Keratinocyte (primary cell): ENCODE measurements around the gene MAP2K5. TPM values are rescaled to one million over a fixed set of nuclear protein-coding genes. Genes with fewer than 3 reads are reported as not detected.

Experiments
- DNase-seq: peaks from one replicate; pipeline ENCODE4 v3.0.0-alpha.2; 2011; ENCODE audit warnings: low read depth, missing footprints, low spot score
- FAIRE-seq: peaks from 2 replicates; lab custom pipeline; 2011; peaks lifted over from hg19 to GRCh38; lab: Jason Lieb, UNC
- H2AFZ ChIP-seq: 2 replicates; pipeline ENCODE4 v1.6.0; 2012; ENCODE audit warnings: low read length, control low read depth, inconsistent platforms; ENCODE audit not compliant: control insufficient read depth
- H3K27ac ChIP-seq: 2 replicates; pipeline ENCODE4 v1.5.1; 2011; ENCODE audit warnings: low read length; ENCODE audit not compliant: control insufficient read depth, insufficient read depth
- H3K27me3 ChIP-seq: 3 replicates; pipeline ENCODE4 v1.6.0; 2011; ENCODE audit warnings: low read length; ENCODE audit not compliant: control insufficient read depth, insufficient read depth; ENCODE audit errors: extremely low read depth
- H3K36me3 ChIP-seq, 2 experiments: 2 replicates in 1 of 2; 3 replicates in 1 of 2; pipeline ENCODE4 v1.5.1; 2011; ENCODE audit warnings: low read length in 2 of 2, mild to moderate bottlenecking in 1 of 2; ENCODE audit not compliant: control insufficient read depth in 2 of 2, insufficient read depth in 2 of 2; ENCODE audit errors: extremely low read depth in 1 of 2
- H3K4me1 ChIP-seq: 3 replicates; pipeline ENCODE4 v1.5.1; 2011; ENCODE audit warnings: low read length; ENCODE audit not compliant: control insufficient read depth, insufficient read depth; ENCODE audit errors: extremely low read depth
- H3K4me2 ChIP-seq: 3 replicates; pipeline ENCODE4 v1.6.0; 2011; ENCODE audit warnings: low read depth, low read length; ENCODE audit not compliant: control insufficient read depth, insufficient read depth; ENCODE audit errors: extremely low read depth
- H3K4me3 ChIP-seq, 3 experiments: fragments of 200-600 bp in 1 of 3; sonication (generic) in 1 of 3; 2 replicates in 2 of 3; 3 replicates in 1 of 3; pipeline ENCODE4 v1.5.1; 2011 to 2016; ENCODE audit warnings: low read length in 3 of 3, mild to moderate bottlenecking in 3 of 3, control low read depth in 2 of 3, inconsistent platforms in 1 of 3, low read depth in 1 of 3, mixed read lengths in 1 of 3, mixed run types in 1 of 3, moderate library complexity in 1 of 3; ENCODE audit not compliant: control insufficient read depth in 2 of 3, insufficient read depth in 2 of 3; ENCODE audit errors: extremely low read depth in 1 of 3
- H3K79me2 ChIP-seq: 2 replicates; pipeline ENCODE4 v1.6.0; 2012; ENCODE audit warnings: low read length; ENCODE audit not compliant: control insufficient read depth, insufficient read depth
- H3K9ac ChIP-seq: 3 replicates; pipeline ENCODE4 v1.6.0; 2011; ENCODE audit warnings: low read length; ENCODE audit not compliant: control insufficient read depth, insufficient read depth; ENCODE audit errors: extremely low read depth
- H3K9me1 ChIP-seq: 3 replicates; pipeline ENCODE4 v1.6.0; 2011; ENCODE audit warnings: low read length; ENCODE audit not compliant: control insufficient read depth, insufficient read depth; ENCODE audit errors: extremely low read depth
- H3K9me3 ChIP-seq: 2 replicates; pipeline ENCODE4 v1.5.1; 2012; ENCODE audit warnings: low read depth, low read length; ENCODE audit not compliant: control insufficient read depth
- H4K20me1 ChIP-seq: 3 replicates; pipeline ENCODE4 v1.6.0; 2011; ENCODE audit warnings: low read length; ENCODE audit not compliant: control insufficient read depth, insufficient read depth; ENCODE audit errors: extremely low read depth
- EZH2 ChIP-seq: IDR thresholded peaks from one replicate; pipeline ENCODE4 v1.6.1; 2012; ENCODE audit warnings: inconsistent platforms, mild to moderate bottlenecking, low read length, moderate library complexity
- dilution Hi-C: fragments of 300-500 bp; cut with MboI; formaldehyde crosslinking; loops from one replicate; pipeline ENCODE4 v1.7.0; 2020; ENCODE audit warnings: low sequenced_read_pairs; ENCODE audit not compliant: extremely low pct_ligation_motif_present
- polyA plus RNA-seq, 5 experiments: library from polyadenylated mRNA; depleted of rRNA in 3 of 5; stranded (reverse) in 3 of 5; stranded (forward) in 1 of 5; unstranded in 1 of 5; fragments of >200 nt; gene quantifications; 1 replicate in 1 of 5; 2 replicates in 3 of 5; 3 replicates in 1 of 5; pipeline versions ENCODE4 v1.2.1 to v1.2.3, GENCODE V29; 2011 to 2012; ENCODE audit warnings: missing spikeins in 2 of 5, low read depth in 1 of 5, low replicate concordance in 1 of 5
- TF ChIP-seq, protein P1 (sequence below), 3 experiments: IDR thresholded peaks in 1 of 3; conservative IDR thresholded peaks in 1 of 3; optimal IDR thresholded peaks in 1 of 3; 2 replicates in 2 of 3; 3 replicates in 1 of 3; pipeline versions ENCODE3 to v1.5.1; 2011; ENCODE audit warnings: low read length in 3 of 3, mild to moderate bottlenecking in 3 of 3, moderate library complexity in 2 of 3, control low read depth in 1 of 3, inconsistent platforms in 1 of 3; ENCODE audit not compliant: insufficient read depth in 2 of 3; ENCODE audit errors: extremely low read depth in 1 of 3

MAP2K5 gene
- polyA plus RNA-seq, 1 donor (not counting 4 experiments of a cell fraction or from before 2014, with no cell fraction given) = 3.6 TPM

DNA sequence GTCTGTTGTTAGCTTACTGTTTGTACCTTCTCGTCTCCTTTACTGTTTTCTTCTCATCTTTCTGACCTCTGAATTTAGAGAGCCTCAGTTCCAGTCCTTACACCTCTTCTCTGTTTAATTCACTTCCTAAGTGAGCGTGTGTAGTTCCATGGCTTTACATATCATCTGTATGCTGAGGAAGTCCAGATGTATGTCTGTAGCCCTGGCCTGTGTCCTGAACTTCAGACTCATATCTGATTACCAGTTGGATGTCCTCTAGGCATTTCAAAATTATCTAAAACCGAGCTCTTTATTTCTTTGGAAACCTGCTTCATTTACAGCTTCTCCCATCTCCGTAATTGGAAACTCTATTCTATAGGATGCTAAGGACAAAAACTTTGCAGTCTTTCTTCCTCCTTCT, 75.8 kb downstream of the MAP2K5 start:
- DNase-seq (no peak), FAIRE-seq (no peak)
- no peaks in the 10 kb centered on the region for H3K79me2 ChIP-seq
- H3K27me3 ChIP-seq = no peaks in the 10 kb centered on the region
- dilution Hi-C loops = no loop called here
- H3K36me3 ChIP-seq = no peaks in the 10 kb centered on the region
- H3K4me2 ChIP-seq = no peak overlapping the region
- H2AFZ ChIP-seq = no peak overlapping the region
- TF ChIP-seq, protein P1, sequence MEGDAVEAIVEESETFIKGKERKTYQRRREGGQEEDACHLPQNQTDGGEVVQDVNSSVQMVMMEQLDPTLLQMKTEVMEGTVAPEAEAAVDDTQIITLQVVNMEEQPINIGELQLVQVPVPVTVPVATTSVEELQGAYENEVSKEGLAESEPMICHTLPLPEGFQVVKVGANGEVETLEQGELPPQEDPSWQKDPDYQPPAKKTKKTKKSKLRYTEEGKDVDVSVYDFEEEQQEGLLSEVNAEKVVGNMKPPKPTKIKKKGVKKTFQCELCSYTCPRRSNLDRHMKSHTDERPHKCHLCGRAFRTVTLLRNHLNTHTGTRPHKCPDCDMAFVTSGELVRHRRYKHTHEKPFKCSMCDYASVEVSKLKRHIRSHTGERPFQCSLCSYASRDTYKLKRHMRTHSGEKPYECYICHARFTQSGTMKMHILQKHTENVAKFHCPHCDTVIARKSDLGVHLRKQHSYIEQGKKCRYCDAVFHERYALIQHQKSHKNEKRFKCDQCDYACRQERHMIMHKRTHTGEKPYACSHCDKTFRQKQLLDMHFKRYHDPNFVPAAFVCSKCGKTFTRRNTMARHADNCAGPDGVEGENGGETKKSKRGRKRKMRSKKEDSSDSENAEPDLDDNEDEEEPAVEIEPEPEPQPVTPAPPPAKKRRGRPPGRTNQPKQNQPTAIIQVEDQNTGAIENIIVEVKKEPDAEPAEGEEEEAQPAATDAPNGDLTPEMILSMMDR (optimal IDR thresholded peaks at IDR 0.05 in 1 of 3, IDR thresholded peaks at IDR 0.05 in 1 of 3, conservative IDR thresholded peaks at IDR 0.05 in 1 of 3; ENCODE audit: extremely low read depth in 1 of 3, insufficient read depth in 2 of 3, low read length in 3 of 3) = no peak
- no peak for TF ChIP-seq EZH2
- H4K20me1 ChIP-seq = no peaks in the 10 kb centered on the region
- no peak overlapping the region for H3K4me3 ChIP-seq
- no peak overlapping the region for H3K27ac ChIP-seq
- H3K9me3 ChIP-seq = no peaks in the 10 kb centered on the region
- H3K4me1 ChIP-seq = no peaks in the 10 kb centered on the region
- H3K9me1 ChIP-seq = no peaks in the 10 kb centered on the region
- H3K9ac ChIP-seq = no peak overlapping the region

DNA sequence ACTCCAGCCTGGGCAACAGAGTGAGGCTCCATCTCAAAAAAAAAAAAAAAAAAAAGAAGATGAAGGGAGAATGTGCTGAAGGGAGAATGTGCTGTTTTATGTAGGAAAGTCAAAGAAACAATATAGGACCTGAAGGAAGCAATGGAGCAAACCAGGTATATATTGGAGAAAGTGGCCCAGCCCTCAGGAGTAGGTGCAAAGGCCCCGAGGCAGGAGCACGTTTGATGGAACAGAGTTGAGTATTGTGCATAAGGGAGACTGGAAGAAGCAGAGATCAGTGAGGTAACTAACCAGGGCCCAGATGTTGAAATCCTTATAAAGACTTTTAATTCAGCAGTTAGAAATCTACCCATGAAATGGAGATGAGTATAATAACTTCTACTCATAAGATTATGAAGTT, 79.6 kb downstream of the MAP2K5 start:
- FAIRE-seq (no peak), DNase-seq (no peak)
- no peak overlapping the region for H3K9ac ChIP-seq
- no peaks in the 10 kb centered on the region for H3K79me2 ChIP-seq
- H4K20me1 ChIP-seq = no peaks in the 10 kb centered on the region
- H3K36me3 ChIP-seq = no peaks in the 10 kb centered on the region
- H2AFZ ChIP-seq = no peak overlapping the region
- H3K4me1 ChIP-seq = no peaks in the 10 kb centered on the region
- no peak overlapping the region for H3K4me2 ChIP-seq
- no peak overlapping the region for H3K27ac ChIP-seq
- no peaks in the 10 kb centered on the region for H3K27me3 ChIP-seq
- no peaks in the 10 kb centered on the region for H3K9me1 ChIP-seq
- no peak overlapping the region for H3K4me3 ChIP-seq
- dilution Hi-C loops = no loop called here
- no peaks in the 10 kb centered on the region for H3K9me3 ChIP-seq
- TF ChIP-seq EZH2 = no peak
- TF ChIP-seq, protein P1 (optimal IDR thresholded peaks at IDR 0.05 in 1 of 3, IDR thresholded peaks at IDR 0.05 in 1 of 3, conservative IDR thresholded peaks at IDR 0.05 in 1 of 3; ENCODE audit: extremely low read depth in 1 of 3, insufficient read depth in 2 of 3, low read length in 3 of 3) = no peak
